Endodermal cell (in vitro differentiated cells): ENCODE data around the gene PODNL1. TPM values are rescaled to one million over a fixed set of nuclear protein-coding genes. Genes with fewer than 3 reads are reported as not detected.
"Not testable (repeated sequence)": the region's sequence is repeated elsewhere in the genome, so short reads cannot be mapped to it uniquely, and the experiment has no call there.

Source experiments
- DNase-seq: peaks from one replicate; pipeline ENCODE4 v3.0.0-alpha.2; 2017
- H3K27ac ChIP-seq: 2 replicates; pipeline ENCODE4 v1.5.1; 2013; ENCODE audit warnings: mild to moderate bottlenecking, low read depth, low read length, moderate library complexity
- H3K27me3 ChIP-seq: 2 replicates; pipeline ENCODE4 v1.6.1; 2013; ENCODE audit warnings: mild to moderate bottlenecking, low read length, moderate library complexity; ENCODE audit not compliant: insufficient read depth, control insufficient read depth, poor library complexity, severe bottlenecking
- H3K36me3 ChIP-seq: 2 replicates; pipeline ENCODE4 v1.7.0; 2013; ENCODE audit warnings: mild to moderate bottlenecking, low read length, moderate library complexity; ENCODE audit not compliant: control insufficient read depth, insufficient read depth
- H3K4me1 ChIP-seq: one replicate; pipeline ENCODE4 v1.7.0; 2013; ENCODE audit warnings: low read length; ENCODE audit not compliant: control insufficient read depth, insufficient read depth
- H3K4me3 ChIP-seq: 2 replicates; pipeline ENCODE4 v1.5.1; 2013; ENCODE audit warnings: mild to moderate bottlenecking, low read length, moderate library complexity
- H3K9ac ChIP-seq: 2 replicates; pipeline ENCODE4 v1.6.1; 2013; ENCODE audit warnings: mild to moderate bottlenecking, low read length, moderate library complexity; ENCODE audit not compliant: poor library complexity, severe bottlenecking; ENCODE audit errors: extremely low read depth
- H3K9me3 ChIP-seq: 2 replicates; pipeline ENCODE4 v1.6.1; 2013; ENCODE audit warnings: mild to moderate bottlenecking, low read length, moderate library complexity; ENCODE audit not compliant: control insufficient read depth
- H3K27ac Mint-ChIP-seq: 2 replicates; pipeline ENCODE4 v1.8.0; 2020; ENCODE audit warnings: mixed read lengths
- H3K27me3 Mint-ChIP-seq: 2 replicates; pipeline ENCODE4 v1.8.0; 2021; ENCODE audit warnings: mild to moderate bottlenecking, mixed read lengths; ENCODE audit not compliant: insufficient read depth
- H3K36me3 Mint-ChIP-seq: 2 replicates; pipeline ENCODE4 v1.8.0; 2020; ENCODE audit warnings: low read depth, mixed read lengths
- H3K4me1 Mint-ChIP-seq: 2 replicates; pipeline ENCODE4 v1.8.0; 2020; ENCODE audit warnings: mixed read lengths
- H3K4me3 Mint-ChIP-seq: 2 replicates; pipeline ENCODE4 v1.8.0; 2020; ENCODE audit warnings: mild to moderate bottlenecking, moderate library complexity, mixed read lengths
- H3K9me3 Mint-ChIP-seq: 2 replicates; pipeline ENCODE4 v1.8.0; 2020; ENCODE audit warnings: mild to moderate bottlenecking, mixed read lengths
- CTCF ChIP-seq: fragments of 200-600 bp; sonication (generic); conservative IDR thresholded peaks from 2 replicates; pipeline ENCODE4 v1.5.0; 2021; ENCODE audit warnings: antibody characterized with exemption, mild to moderate bottlenecking
- WGBS, 2 experiments: methylation state at CpG; one replicate each; pipeline versions ENCODE4 v1.1.5 to v1.1.7; 2013; ENCODE audit warnings: missing lambda C conversion rate in 2 of 2, mixed read lengths in 1 of 2; ENCODE audit not compliant: insufficient coverage in 1 of 2, insufficient read length in 1 of 2; 5-methylcytosine and 5-hydroxymethylcytosine counted together
- total RNA-seq, 2 donors: library from RNA; stranded (reverse); fragmentation: NEBNext Ultra II Directional in 1 of 2; extraction: Animal tissue kit (Norgen Biotek cat#: 25700) in 1 of 2; gene quantifications; 2 replicates in 1 of 2; 3 replicates in 1 of 2; pipeline ENCODE4 v1.2.1, GENCODE V29; 2021

PODNL1 gene
- total RNA-seq, 2 donors from 2014 or later: 0.29 TPM; not detected in 1

DNA sequence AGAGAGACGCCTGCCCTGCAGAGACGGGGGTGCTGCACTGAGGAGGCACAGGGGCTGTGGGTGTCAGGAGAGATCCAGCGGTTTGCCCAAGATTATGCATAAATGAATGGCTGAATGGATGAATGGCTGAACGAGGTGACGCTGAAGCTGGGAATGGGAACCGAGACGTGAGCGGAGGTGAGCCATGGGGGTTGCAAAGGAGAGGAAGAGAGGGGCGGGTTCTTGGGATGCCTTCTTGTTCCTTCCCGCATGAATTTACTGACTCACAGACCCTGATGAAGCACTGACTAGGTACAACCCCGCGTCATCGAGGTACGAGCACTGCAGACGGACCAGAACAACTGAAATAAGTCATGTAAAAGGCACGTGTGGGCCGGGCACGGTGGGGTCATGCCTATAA lies 30.8 kb upstream of the PODNL1 start:
- H3K27ac Mint-ChIP-seq: no peak overlapping the region
- 90 to 96% methylated on average over 16 to 18 of the region's 18 CpGs for WGBS, 2 experiments

GRCh38 chr19:13968383-13968935 lies 30.2 kb upstream of the PODNL1 start:
- H3K4me3 Mint-ChIP-seq: no peak overlapping the region
- Histone ChIP-seq H3K36me3 (peaks cover 45% of the 10 kb centered on the region), H3K9ac (no peak overlapping the region), H3K4me3 (no peak overlapping the region), H3K27me3 (no peaks in the 10 kb centered on the region), H3K4me1 (no peaks in the 10 kb centered on the region), H3K27ac (no peak overlapping the region), H3K9me3 (no peaks in the 10 kb centered on the region)
- no peak overlapping the region for H3K27ac Mint-ChIP-seq
- peaks cover 54% of the 10 kb centered on the region for H3K36me3 Mint-ChIP-seq
- TF ChIP-seq CTCF: no peak
- H3K4me1 Mint-ChIP-seq: no peaks in the 10 kb centered on the region
- peaks cover 15% of the 10 kb centered on the region for H3K27me3 Mint-ChIP-seq
- DNase-seq: peak; percentile 39
- H3K9me3 Mint-ChIP-seq: no peaks in the 10 kb centered on the region
- WGBS, 2 experiments: 94 to 97% methylated on average over 15 to 22 of the region's 22 CpGs

More for the DNA sequence above, 30.8 kb upstream of the PODNL1 start:
- no peak overlapping the region for H3K4me3 ChIP-seq
- no peak overlapping the region for H3K9ac ChIP-seq
- H3K27ac ChIP-seq: no peak overlapping the region
- H3K9me3 Mint-ChIP-seq: no peaks in the 10 kb centered on the region
- H3K4me3 Mint-ChIP-seq: no peak overlapping the region
- no peaks in the 10 kb centered on the region for H3K27me3 ChIP-seq
- H3K9me3 ChIP-seq: no peaks in the 10 kb centered on the region
- H3K36me3 ChIP-seq: peaks cover 45% of the 10 kb centered on the region
- H3K4me1 Mint-ChIP-seq: peaks cover 2% of the 10 kb centered on the region
- H3K4me1 ChIP-seq: no peaks in the 10 kb centered on the region
- peaks cover 9% of the 10 kb centered on the region for H3K27me3 Mint-ChIP-seq
- DNase-seq: peak; percentile 26
- no peak for TF ChIP-seq CTCF
- H3K36me3 Mint-ChIP-seq: peaks cover 56% of the 10 kb centered on the region

DNA sequence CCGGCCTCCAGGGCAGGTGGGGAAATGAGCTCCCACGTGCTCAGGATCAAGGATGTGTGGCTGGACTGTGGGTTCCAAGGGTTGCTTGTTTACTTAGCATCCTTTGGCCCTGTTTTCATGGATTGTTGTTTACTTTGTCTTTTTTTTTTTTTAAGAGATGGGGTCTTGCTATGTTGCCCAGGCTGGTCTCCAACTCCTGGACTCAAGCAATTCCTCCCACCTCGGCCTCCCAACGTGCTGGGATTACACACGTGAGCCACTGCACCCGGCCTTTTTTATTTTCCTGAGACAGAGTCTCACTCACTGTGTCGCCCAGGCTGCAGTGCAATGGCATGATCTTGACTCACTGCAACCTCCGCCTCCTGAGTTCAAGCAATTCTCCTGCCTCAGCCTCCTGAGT lies 29.0 kb upstream of the PODNL1 start:
- WGBS, 2 experiments: 94 to 100% methylated on average over 6 to 8 of the region's 8 CpGs
- H3K4me3 ChIP-seq, H3K4me1 ChIP-seq, H3K27ac Mint-ChIP-seq, H3K4me1 Mint-ChIP-seq, DNase-seq, H3K9me3 ChIP-seq, H3K9ac ChIP-seq, H3K9me3 Mint-ChIP-seq, H3K4me3 Mint-ChIP-seq, H3K27me3 ChIP-seq, H3K27ac ChIP-seq: not testable (repeated sequence)
- Mint-ChIP-seq H3K36me3 (peaks cover 47% of the 10 kb centered on the region), H3K27me3 (peaks cover 18% of the 10 kb centered on the region)
- H3K36me3 ChIP-seq: peaks cover 41% of the 10 kb centered on the region

DNA sequence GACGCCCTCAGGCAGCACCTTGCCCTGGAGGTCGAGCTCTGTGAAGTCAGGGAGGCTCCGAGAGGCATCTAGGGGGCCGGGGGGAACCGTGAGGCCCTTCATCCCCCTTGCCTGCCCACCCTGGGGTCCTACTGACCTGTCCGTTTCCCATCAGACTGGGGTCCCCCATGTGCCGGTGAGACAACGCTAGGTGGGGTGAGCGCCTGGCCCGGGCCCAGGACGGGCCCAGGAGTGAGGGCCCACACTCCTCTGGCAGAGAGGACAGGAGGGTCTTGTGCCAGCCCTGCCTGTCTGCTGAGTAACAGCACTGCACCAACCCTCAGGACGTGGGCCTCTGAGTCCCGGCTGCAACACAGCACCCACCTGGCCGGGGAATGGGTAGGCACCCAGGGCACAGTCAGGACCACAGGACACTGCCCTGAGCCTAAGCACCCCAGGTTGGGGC lies 28.5 kb upstream of the PODNL1 start:
- Histone ChIP-seq H3K9me3 (no peaks in the 10 kb centered on the region), H3K4me3 (no peak overlapping the region), H3K27me3 (no peaks in the 10 kb centered on the region), H3K4me1 (no peaks in the 10 kb centered on the region), H3K27ac (no peak overlapping the region), H3K36me3 (peaks cover 40% of the 10 kb centered on the region), H3K9ac (no peak overlapping the region)
- no peak for DNase-seq
- Mint-ChIP-seq H3K4me1 (peaks cover under 1% of the 10 kb centered on the region), H3K9me3 (no peaks in the 10 kb centered on the region), H3K27ac (no peak overlapping the region), H3K4me3 (no peak overlapping the region), H3K36me3 (peaks cover 45% of the 10 kb centered on the region), H3K27me3 (peaks cover 18% of the 10 kb centered on the region)
- WGBS, 2 experiments: 94 to 97% methylated on average over 12 to 14 of the region's 14 CpGs
- peak; percentile 5 for TF ChIP-seq CTCF
